GM20431 (cell line): ENCODE results near the gene GAB2.

Experiments
- in situ Hi-C: fragments of 300-500 bp; cut with MseI, MboI; formaldehyde crosslinking; loops from one replicate; pipeline ENCODE4 v1.15.0; 2020; ENCODE audit warnings: low sequenced_read_pairs; ENCODE audit not compliant: unreplicated experiment

The GAB2 gene

DNA sequence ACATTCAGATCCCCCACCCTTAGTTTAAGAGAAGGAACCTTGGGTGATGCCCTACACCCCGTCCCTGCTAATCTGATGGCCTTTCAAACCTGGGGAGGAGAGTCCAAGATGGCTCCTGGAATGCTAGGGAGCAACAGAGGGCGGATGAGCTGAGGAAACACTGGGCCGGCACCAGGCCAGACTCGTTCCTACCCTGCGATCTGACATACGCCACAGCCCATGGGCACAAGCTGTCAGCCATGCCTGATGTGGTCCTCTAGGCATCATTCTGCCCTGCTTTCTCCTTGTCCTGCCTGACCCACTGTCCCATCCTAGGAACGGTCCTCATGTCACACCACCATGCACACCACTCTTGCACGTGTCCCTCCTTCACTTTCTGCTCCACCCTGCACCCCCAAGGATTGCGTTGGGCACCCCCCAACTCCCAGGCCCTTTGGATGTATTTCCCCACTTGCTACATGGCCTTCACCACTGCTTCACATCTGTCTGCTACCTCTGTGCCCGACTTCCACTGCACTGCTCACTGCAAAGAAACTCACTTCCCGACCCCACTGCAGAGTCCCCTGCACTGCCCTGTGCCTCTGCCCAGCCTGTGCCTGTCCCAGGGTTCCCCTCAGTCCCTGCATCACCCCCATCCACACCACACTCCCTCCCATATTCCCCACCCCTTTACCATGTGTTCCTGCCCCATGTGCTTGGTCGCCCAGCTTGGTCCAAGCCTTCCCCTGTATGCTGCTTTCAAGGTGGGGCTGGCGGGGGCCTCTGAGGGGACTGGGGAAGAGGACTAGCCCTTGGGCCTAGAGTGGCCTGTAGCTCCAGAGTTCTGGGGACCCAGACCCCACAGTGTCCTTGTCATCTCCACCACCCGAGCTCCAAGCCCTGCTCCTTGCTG is 199.7 kb downstream of the GAB2 start:
- in situ Hi-C loops: no loop called here

- in situ Hi-C loops: no loop called here
Observed at GRCh38 chr11:78216571-78217287, 200.9 kb downstream of the GAB2 start.

GRCh38 chr11:78216021-78216420 is 201.6 kb downstream of the GAB2 start:
- in situ Hi-C loops: no loop called here

DNA sequence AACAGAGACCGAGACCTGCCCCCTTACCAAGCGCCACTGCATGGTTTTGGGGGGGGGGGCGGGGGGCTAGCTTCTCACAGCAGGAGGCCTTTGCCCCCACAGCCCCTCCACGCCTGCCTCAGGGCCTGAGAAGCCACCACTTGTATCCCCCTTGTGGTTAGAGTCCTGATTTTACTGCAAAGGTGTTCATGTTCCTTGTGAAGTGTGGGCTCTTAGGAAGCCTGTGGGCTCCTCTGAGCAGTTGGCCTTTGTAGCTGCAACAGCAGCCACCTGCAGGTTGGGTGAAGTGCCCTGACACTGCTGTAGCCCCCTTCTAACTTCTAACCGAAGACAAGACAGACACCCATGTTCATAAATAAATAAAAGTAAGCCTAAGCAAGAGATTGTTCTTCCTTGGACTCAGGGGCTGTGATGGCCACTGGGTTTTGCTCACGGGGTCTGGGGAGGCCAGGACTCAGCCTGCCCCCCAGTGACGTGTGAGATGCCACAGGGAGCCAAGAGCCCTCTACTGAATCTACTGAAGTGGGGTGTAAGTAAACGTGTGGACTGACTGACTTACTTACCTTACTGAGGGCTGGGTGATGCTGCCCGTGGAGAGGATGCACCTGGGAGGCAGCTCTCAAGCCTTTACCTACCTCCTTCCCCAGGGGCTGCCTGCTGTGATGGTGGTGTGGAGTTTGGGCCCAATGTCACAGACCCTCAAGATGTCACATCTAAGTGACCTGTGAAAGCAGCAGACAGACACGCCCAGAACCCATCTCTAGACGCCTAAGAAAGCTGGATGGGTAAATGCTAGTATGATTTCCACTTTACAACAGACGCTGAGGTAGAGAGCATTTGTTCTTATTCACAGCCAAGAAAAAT is 203.1 kb downstream of the GAB2 start:
- in situ Hi-C loops: no loop called here

DNA sequence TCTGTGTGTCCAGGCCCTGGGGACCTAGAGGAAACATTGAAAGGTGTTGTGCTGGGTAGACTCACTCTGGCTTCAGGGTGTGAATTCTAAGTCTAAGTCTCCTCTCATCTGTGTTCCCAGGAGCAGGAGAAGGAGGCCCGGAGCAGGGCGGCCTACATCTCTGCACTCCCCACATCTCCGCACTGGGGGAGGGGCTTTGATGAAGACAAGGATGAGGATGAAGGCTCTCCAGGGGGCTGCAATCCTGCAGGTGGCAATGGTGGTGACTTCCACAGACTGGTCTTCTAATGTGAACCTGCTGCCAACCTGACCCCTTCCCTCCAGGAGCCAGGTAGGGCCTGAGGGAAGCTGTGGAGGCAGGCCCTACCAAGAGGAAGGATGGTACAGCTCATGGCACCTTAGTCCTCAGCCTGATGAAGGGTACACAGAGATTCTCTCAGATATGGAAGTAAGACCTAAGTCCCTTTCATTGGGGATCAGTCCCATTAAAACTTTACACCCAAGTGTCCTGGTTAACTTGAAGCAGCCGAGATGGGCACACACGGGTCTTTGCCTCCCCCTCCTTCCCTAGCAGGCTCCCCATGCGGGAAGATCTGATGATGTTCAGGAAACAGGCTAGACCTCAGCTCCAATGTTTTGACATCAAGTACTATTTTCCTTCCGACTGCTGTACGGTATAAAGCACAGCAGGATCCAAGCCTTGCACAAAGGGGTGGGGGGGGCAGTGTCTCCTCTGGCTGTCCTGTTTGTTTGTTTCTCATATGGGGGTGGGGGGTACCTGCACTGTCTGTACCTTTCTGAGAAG is 203.9 kb downstream of the GAB2 start:
- in situ Hi-C loops: no loop called here

- in situ Hi-C loops: no loop called here
Observed at GRCh38 chr11:78212586-78213371, 204.8 kb downstream of the GAB2 start.

DNA sequence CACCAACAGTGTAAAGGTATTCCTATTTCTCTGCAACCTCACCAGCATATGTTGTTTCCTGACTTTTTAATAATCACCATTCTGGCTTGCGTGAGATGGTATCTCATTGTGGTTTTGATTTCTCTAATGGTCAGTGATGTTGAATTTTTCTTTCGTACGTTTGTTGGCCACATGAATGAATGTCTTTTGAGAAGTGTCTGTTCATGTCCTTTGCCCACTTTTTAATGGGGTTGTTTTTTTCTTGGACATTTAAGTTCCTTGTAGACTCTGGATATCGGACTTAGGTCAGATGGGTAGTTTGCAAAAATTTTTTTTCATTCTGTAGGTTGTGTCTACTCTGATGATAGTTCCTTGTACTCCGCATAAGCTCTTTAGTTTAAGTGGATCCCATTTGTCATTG is 206.1 kb downstream of the GAB2 start:
- in situ Hi-C loops: no loop called here

DNA sequence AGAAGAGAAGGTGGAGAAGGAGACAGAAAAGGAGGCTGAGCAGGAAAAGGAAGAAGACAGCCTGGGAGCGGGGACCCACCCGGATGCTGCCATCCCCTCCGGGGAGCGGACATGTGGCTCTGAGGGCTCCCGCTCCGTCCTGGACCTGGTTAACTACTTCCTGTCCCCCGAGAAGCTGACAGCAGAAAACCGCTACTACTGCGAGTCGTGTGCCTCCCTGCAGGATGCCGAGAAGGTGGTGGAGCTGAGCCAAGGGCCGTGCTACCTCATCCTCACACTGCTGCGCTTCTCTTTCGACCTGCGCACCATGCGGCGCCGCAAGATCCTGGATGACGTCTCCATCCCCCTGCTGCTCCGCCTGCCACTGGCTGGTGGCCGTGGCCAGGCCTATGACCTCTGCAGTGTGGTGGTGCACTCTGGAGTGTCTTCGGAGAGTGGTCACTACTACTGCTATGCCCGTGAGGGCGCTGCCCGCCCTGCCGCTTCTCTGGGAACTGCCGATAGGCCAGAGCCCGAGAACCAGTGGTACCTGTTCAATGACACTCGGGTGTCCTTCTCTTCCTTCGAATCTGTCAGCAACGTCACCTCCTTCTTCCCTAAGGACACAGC is 207.5 kb downstream of the GAB2 start:
- in situ Hi-C loops: no loop called here

GRCh38 chr11:78209478-78209877 is 208.1 kb downstream of the GAB2 start:
- in situ Hi-C loops: no loop called here

GRCh38 chr11:78208257-78209165 is 209.1 kb downstream of the GAB2 start:
- in situ Hi-C loops: no loop called here

- in situ Hi-C loops: no loop called here
Observed at GRCh38 chr11:78207532-78208256, 209.9 kb downstream of the GAB2 start.

- in situ Hi-C loops: no loop called here
Observed at GRCh38 chr11:78205691-78206090, 211.9 kb downstream of the GAB2 start.

- in situ Hi-C loops: no loop called here
Observed at GRCh38 chr11:78205256-78205655, 212.4 kb downstream of the GAB2 start.

DNA sequence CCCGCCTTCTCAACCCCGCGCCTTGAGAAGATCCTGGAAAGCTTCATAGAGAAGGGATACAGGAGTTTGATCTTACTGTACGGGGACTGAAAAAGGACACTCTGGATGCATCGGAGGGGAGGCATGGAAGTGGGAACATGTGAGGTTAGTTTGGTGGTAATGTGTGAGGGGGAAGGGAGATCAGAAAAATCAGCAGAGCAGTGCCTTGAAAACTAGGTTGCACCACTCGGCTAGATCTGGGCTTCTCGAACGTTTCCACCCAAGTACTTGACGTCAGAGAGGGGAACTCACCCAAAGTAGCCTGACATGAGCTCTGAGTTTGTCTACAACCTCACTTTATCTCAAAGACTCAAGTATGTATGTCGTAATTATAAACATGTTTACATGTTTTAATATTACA is 214.4 kb downstream of the GAB2 start:
- in situ Hi-C loops: no loop called here

GRCh38 chr11:78202733-78203167 is 214.9 kb downstream of the GAB2 start:
- in situ Hi-C loops: no loop called here

DNA sequence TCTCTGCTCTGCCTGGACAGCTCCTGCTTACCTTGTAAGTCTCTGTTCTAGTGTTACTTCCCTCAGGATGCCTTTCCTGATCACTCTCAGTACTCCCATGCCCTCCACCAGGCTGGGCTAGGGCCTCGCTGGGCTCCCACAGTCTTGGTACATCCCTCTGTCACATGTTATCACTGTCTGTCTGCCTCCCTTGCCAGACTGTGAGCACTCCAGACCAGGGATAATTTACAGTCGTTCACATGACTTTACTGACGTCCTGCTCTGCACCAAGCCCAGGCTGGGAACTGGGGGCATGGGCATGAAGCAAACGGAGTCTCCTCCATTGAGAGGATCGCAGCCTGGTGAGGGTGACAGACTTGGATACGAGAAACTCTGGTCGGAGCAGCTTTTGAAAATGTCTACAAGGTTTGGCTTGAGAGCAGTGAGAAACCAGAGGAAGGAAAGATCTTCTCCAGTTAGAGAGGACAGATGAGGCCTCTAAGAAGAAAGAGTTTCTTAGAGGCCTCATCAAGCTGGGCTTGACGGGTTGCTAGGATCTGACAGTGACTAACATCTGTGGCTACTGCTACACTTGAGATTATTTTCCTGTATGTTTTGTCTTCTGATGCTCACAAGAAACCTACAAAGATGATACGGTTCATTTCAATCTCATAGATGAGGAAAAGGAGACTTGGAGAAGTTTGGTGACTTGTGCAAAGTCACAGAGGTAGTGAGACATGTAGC is 216.4 kb downstream of the GAB2 start:
- in situ Hi-C loops: no loop called here
